Muscle layer of colon (tissue), 2 donors: ENCODE results near the gene TTC13.
A peak's percentile ranks its signal among the peaks of the same experiment; 100 is the strongest.
"Not testable (repeated sequence)": the region's sequence is repeated elsewhere in the genome, so short reads cannot be mapped to it uniquely, and the experiment has no call there.

Experiments used
- H3K27ac ChIP-seq: one replicate; pipeline ENCODE4 v1.7.0; 2013; ENCODE audit warnings: low read depth, mild to moderate bottlenecking, low read length, moderate library complexity
- H3K27me3 ChIP-seq, 2 donors: one replicate each; pipeline ENCODE4 v1.7.0; 2013; ENCODE audit warnings: low read length in 2 of 2, mild to moderate bottlenecking in 2 of 2; ENCODE audit not compliant: insufficient read depth in 2 of 2, control insufficient read depth in 1 of 2
- H3K36me3 ChIP-seq: one replicate; pipeline ENCODE4 v1.7.0; 2013; ENCODE audit warnings: mild to moderate bottlenecking, low read length; ENCODE audit not compliant: insufficient read depth
- H3K4me1 ChIP-seq: one replicate; pipeline ENCODE4 v1.7.0; 2013; ENCODE audit warnings: mild to moderate bottlenecking, low read length; ENCODE audit not compliant: insufficient read depth
- H3K4me3 ChIP-seq, 2 donors: one replicate each; pipeline ENCODE4 v1.7.0; 2013; ENCODE audit warnings: low read length in 2 of 2, low read depth in 1 of 2, mild to moderate bottlenecking in 1 of 2, moderate library complexity in 1 of 2
- H3K9ac ChIP-seq: one replicate; pipeline ENCODE4 v1.7.0; 2013; ENCODE audit warnings: low read length
- H3K9me3 ChIP-seq: one replicate; pipeline ENCODE4 v1.7.0; 2013; ENCODE audit warnings: mild to moderate bottlenecking, low read length
- donor health status: abdominal sarcoma.
- donor health status: Adenocarcinoma of cecum.

Gene TTC13

DNA sequence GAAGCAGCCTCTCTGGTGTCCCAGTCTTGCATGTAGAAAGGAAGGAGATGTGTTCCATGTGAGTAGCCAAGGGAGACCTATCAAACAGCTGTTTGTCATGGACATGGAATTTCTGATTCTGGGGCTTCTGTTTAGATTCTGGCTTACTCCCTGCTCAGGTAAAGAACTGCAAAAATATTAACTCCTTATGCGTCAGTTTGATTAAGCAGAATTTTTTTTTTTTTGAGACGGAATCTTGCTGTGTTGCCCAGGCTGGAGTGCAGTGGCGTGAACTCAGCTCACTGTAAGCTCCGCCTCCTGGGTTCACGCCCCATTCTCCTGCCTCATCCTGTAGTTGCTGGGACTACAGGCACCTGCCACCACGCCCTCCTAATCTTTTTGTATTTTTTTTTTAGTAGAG is 7.0 kb upstream of the TTC13 start:
- H3K36me3 ChIP-seq = peaks cover 26% of the 10 kb centered on the region

DNA sequence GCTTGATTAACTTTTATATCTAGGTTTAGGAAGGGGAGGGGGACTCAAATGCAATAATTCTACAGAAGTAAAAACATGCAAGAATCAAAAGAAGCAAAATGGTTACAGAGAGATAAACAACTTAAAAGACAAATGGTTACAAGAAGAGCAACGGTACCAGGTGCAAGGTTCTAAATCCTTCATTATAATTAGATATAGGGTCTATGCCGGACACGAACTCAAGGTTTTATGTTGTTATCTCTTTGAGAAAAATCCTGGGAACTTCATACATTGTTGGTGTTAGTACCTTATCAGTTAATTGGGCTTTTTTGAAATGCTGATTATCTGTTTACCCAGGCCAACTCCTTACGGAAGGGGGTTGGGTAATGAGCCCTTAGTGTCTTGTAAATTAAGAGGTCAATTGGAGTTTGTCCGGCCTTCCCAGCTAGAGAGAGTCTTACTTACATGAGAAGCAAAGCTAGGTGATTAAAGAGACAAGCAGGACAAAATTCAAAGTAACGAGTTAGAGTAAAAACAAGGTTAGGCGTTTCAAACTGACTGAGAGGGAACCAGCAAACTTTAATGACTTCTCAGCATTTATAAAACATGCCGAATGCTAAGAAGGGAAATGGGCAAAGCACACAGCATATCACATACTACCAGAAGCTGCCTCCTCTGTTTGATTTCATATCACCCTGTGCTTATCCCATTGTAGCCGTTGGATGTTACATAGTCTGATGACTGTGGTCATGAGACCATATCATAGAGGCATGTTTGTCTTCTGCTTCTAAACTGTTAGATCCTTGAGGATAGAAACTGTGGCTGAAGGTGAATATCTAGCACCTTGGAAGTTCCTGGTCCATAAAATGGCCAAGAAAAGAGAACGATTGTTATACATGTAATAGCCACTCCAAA is 6.2 kb upstream of the TTC13 start:
- not testable (repeated sequence) for H3K27me3 ChIP-seq, H3K9ac ChIP-seq, H3K27ac ChIP-seq, H3K4me3 ChIP-seq, H3K4me1 ChIP-seq, H3K9me3 ChIP-seq
- peaks cover 22% of the 10 kb centered on the region for H3K36me3 ChIP-seq

More for the DNA sequence above, 7.0 kb upstream of the TTC13 start:
- Histone ChIP-seq H3K27ac (no peak overlapping the region), H3K9ac (no peak overlapping the region), H3K9me3 (no peaks in the 10 kb centered on the region), H3K27me3 (no peaks in the 10 kb centered on the region), H3K4me3 (no peak overlapping the region), H3K4me1 (no peaks in the 10 kb centered on the region)

DNA sequence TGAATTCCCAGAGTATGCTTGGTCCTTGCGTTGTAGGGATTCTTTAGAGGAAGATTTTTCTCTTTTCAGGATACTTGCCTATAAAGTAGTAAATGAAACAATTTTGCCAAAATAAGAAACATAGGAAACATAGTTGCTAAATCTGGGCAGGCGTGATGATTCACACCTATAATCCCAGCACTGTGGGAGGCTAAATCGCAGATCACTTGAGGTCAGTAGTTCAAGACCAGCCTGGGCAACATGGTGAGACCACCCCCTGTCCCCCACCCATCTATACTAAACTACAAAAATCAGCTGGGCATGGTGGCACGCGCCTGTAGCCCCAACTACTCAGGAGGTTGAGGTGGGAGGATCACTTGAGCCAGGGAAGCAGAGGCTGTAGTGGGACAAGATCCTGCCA is 5.2 kb upstream of the TTC13 start:
- Histone ChIP-seq H3K9ac (no peak overlapping the region), H3K4me1 (peaks cover 9% of the 10 kb centered on the region), H3K27me3 (no peaks in the 10 kb centered on the region), H3K36me3 (peaks cover 19% of the 10 kb centered on the region), H3K9me3 (no peaks in the 10 kb centered on the region), H3K4me3 (no peak overlapping the region), H3K27ac (no peak overlapping the region)

DNA sequence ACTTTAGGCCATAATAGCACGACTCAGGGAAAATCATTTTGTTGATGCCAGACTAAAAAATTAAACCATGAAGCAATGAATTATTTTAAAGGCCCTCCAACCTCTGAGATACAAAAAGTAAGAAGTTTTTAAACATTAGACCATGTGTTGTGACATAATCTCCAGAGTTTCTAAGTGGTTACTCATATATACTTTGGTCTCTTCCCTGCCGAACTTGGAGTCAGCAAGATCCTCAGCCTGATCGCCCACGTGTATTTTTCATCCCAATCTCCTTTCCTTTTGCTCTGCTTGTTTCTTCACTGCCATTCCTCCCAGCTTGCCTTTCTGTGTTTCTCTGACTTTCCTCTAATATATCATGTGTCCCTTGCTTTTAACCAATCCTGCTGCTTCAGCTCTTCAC is 4.0 kb upstream of the TTC13 start:
- H3K27me3 ChIP-seq = no peaks in the 10 kb centered on the region
- H3K9me3 ChIP-seq = no peaks in the 10 kb centered on the region
- H3K27ac ChIP-seq = no peak overlapping the region
- peaks cover 12% of the 10 kb centered on the region for H3K4me1 ChIP-seq
- H3K9ac ChIP-seq = no peak overlapping the region
- H3K4me3 ChIP-seq = no peak overlapping the region
- peaks cover 19% of the 10 kb centered on the region for H3K36me3 ChIP-seq

DNA sequence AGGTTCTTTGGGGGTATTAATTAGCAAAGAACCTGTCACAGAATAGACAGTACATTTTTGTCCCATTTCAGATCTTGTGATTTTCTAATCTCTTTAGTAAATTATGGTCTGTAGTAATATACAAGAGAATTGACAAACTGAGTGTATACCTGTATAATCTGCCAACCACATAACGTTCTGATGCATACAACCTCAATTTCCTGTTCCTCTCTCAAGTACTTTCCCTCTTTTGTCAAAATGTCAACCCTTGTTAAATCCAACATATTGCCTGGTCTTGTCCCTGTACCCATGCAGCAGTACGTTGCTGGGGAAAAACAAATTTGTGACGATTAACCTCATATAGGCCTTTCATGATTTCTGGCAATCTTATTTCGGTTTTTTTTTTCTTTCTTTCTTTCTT is 1.3 kb upstream of the TTC13 start:
- Histone ChIP-seq H3K4me1 (peaks cover 19% of the 10 kb centered on the region), H3K27ac (no peak overlapping the region), H3K36me3 (peaks cover 17% of the 10 kb centered on the region), H3K9me3 (no peaks in the 10 kb centered on the region), H3K4me3 (peak overlapping the region in 1 of 2 donors; percentile 92), H3K9ac (no peak overlapping the region), H3K27me3 (no peaks in the 10 kb centered on the region)

DNA sequence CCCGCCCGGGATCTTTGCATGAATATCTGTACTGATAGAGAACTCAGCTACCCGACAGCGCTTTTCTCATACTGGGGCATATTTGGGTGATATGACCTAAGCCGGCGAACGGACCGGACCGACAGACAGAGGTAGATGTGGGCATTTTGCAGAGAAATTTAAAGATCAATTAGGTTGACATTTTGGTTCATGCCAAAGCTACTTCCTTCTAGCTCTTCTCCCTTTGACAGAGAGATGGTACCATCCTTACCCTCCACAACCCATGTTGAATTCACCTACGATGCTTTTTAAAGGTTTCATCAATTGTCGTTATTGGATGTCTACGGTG is 692 bp upstream of the TTC13 start:
- Histone ChIP-seq H3K4me3 (peak overlapping the region; percentile 24 to 92), H3K4me1 (peaks cover 19% of the 10 kb centered on the region), H3K9ac (peak overlapping the region; percentile 58), H3K9me3 (no peaks in the 10 kb centered on the region), H3K27ac (peak overlapping the region; percentile 63), H3K36me3 (peaks cover 17% of the 10 kb centered on the region), H3K27me3 (no peaks in the 10 kb centered on the region)

GRCh38 chr1:230977761-230978490 is 735 bp downstream of the TTC13 start:
- H3K27ac ChIP-seq = peak overlapping the region; percentile 33
- H3K4me1 ChIP-seq = peaks cover 19% of the 10 kb centered on the region
- peak overlapping the region; percentile 44 to 51 for H3K4me3 ChIP-seq
- no peaks in the 10 kb centered on the region for H3K9me3 ChIP-seq
- peaks cover 17% of the 10 kb centered on the region for H3K36me3 ChIP-seq
- H3K27me3 ChIP-seq = no peaks in the 10 kb centered on the region
- H3K9ac ChIP-seq = no peak overlapping the region

- no peak overlapping the region for H3K27ac ChIP-seq
- peaks cover 16% of the 10 kb centered on the region for H3K36me3 ChIP-seq
- no peaks in the 10 kb centered on the region for H3K27me3 ChIP-seq
- H3K4me3 ChIP-seq = peak overlapping the region in 1 of 2 donors; percentile 44
- no peaks in the 10 kb centered on the region for H3K9me3 ChIP-seq
- H3K9ac ChIP-seq = no peak overlapping the region
- peaks cover 19% of the 10 kb centered on the region for H3K4me1 ChIP-seq
Observed at GRCh38 chr1:230976825-230977747, 1.6 kb downstream of the TTC13 start.

GRCh38 chr1:230976360-230976759 is 2.3 kb downstream of the TTC13 start:
- H3K4me1 ChIP-seq = peaks cover 19% of the 10 kb centered on the region
- H3K9me3 ChIP-seq = no peaks in the 10 kb centered on the region
- H3K9ac ChIP-seq = no peak overlapping the region
- H3K27me3 ChIP-seq = no peaks in the 10 kb centered on the region
- H3K36me3 ChIP-seq = peaks cover 9% of the 10 kb centered on the region
- H3K4me3 ChIP-seq = no peak overlapping the region
- H3K27ac ChIP-seq = no peak overlapping the region

- Histone ChIP-seq H3K4me1 (peaks cover 19% of the 10 kb centered on the region), H3K9me3 (no peaks in the 10 kb centered on the region), H3K27ac (no peak overlapping the region), H3K4me3 (no peak overlapping the region), H3K36me3 (peaks cover 3% of the 10 kb centered on the region), H3K27me3 (no peaks in the 10 kb centered on the region), H3K9ac (no peak overlapping the region)
Observed at GRCh38 chr1:230975636-230976035, 3.0 kb downstream of the TTC13 start.

DNA sequence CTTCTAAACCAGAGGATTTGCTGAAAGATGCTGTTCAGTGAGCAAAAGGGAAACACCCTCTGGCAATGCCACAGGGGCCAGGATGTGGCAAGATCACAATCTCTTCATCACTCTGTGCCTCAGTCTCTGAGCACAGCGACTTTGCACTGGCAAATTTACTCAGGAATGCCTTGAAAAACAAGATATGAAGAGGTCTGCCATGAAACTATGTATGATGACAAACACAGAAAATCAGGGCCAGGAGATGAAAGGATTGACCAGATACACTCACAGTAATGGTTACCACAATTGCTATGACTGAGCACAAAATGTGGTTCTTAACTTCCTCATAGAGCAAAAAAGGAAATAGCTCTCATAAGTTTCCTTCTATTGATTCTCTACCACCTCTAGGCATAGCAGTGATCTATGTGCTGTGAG is 5.8 kb downstream of the TTC13 start:
- Histone ChIP-seq H3K4me3 (no peak overlapping the region), H3K9me3 (no peaks in the 10 kb centered on the region), H3K27ac (no peak overlapping the region), H3K4me1 (peaks cover 8% of the 10 kb centered on the region), H3K27me3 (no peaks in the 10 kb centered on the region), H3K9ac (no peak overlapping the region), H3K36me3 (peaks cover 3% of the 10 kb centered on the region)
